Body of pancreas (tissue), 4 donors: ENCODE data around the gene COPG2. TPM values are rescaled to one million over a fixed set of nuclear protein-coding genes. Genes with fewer than 3 reads are reported as not detected.

Experiments used
- ATAC-seq: fragments of 150-250 bp; one replicate; pipeline ENCODE4 v1.9.1; 2016
- DNase-seq, 4 donors: peaks; one replicate each; pipeline ENCODE4 v3.0.0-alpha.2; 2019
- H3K27ac ChIP-seq, 4 donors: fragments of 200-600 bp; sonication (generic); 1 replicate in 3 of 4; 2 replicates in 1 of 4; pipeline versions ENCODE4 v1.5.1 to v1.6.1; 2016 to 2019; ENCODE audit warnings: mild to moderate bottlenecking in 1 of 4, mixed read lengths in 1 of 4, moderate library complexity in 1 of 4
- H3K27me3 ChIP-seq, 2 donors: fragments of 200-600 bp; sonication (generic); one replicate each; pipeline ENCODE4 v1.6.0; 2016; ENCODE audit warnings: mild to moderate bottlenecking in 1 of 2
- H3K36me3 ChIP-seq, 2 donors: fragments of 200-600 bp; sonication (generic); replicated peaks in 1 of 2; 2 replicates each; pipeline ENCODE4 v1.5.1; 2016; ENCODE audit warnings: low read depth in 2 of 2; ENCODE audit not compliant: insufficient read depth in 1 of 2
- H3K4me1 ChIP-seq: fragments of 200-600 bp; sonication (generic); one replicate; pipeline ENCODE4 v1.6.0; 2016
- H3K4me3 ChIP-seq, 2 donors: fragments of 200-600 bp; sonication (generic); 1 replicate in 1 of 2; 2 replicates in 1 of 2; pipeline ENCODE4 v1.5.1; 2016 to 2019
- H3K9me3 ChIP-seq, 3 donors: fragments of 200-600 bp; sonication (generic); 1 replicate in 2 of 3; 2 replicates in 1 of 3; pipeline ENCODE4 v1.5.1; 2016
- POLR2A ChIP-seq, 3 donors: fragments of 450-650 bp; IDR thresholded peaks; one replicate each; pipeline ENCODE4 v1.6.1; 2016; ENCODE audit warnings: antibody characterized with exemption in 3 of 3, mild to moderate bottlenecking in 2 of 3
- WGBS, 2 donors: methylation state at CpG; one replicate each; pipeline ENCODE4 v1.1.5; 2017; 5-methylcytosine and 5-hydroxymethylcytosine counted together
- intact Hi-C: fragments of 100-400 bp; cut with DNase I; formaldehyde crosslinking; loops from one replicate; pipeline ENCODE4 v1.15.1; 2023
- total RNA-seq, 2 donors: library from RNA; depleted of rRNA; stranded (reverse); fragments of >200 nt; gene quantifications; one replicate each; pipeline ENCODE4 v1.1.0, GENCODE V29; 2016
- TF ChIP-seq, protein P1 (sequence below), 7 experiments: fragments of 450-650 bp in 4 of 7; fragments of 200-600 bp in 3 of 7; sonication (generic) in 3 of 7; IDR thresholded peaks; one replicate each; pipeline ENCODE4 v1.5.1; 2016 to 2019; ENCODE audit warnings: antibody characterized with exemption in 7 of 7

The COPG2 gene
- total RNA-seq, 2 donors from 2014 or later, result 12.5 to 14.5 TPM

GRCh38 chr7:130566898-130567280 lies 101.7 kb downstream of the COPG2 start:
- TF ChIP-seq, protein P1, sequence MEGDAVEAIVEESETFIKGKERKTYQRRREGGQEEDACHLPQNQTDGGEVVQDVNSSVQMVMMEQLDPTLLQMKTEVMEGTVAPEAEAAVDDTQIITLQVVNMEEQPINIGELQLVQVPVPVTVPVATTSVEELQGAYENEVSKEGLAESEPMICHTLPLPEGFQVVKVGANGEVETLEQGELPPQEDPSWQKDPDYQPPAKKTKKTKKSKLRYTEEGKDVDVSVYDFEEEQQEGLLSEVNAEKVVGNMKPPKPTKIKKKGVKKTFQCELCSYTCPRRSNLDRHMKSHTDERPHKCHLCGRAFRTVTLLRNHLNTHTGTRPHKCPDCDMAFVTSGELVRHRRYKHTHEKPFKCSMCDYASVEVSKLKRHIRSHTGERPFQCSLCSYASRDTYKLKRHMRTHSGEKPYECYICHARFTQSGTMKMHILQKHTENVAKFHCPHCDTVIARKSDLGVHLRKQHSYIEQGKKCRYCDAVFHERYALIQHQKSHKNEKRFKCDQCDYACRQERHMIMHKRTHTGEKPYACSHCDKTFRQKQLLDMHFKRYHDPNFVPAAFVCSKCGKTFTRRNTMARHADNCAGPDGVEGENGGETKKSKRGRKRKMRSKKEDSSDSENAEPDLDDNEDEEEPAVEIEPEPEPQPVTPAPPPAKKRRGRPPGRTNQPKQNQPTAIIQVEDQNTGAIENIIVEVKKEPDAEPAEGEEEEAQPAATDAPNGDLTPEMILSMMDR (IDR thresholded peaks at IDR 0.05), result no peak
- no peak for TF ChIP-seq POLR2A (IDR thresholded peaks at IDR 0.05)
- Histone ChIP-seq H3K27ac (no peak overlapping the region), H3K9me3 (no peaks in the 10 kb centered on the region), H3K27me3 (no peaks in the 10 kb centered on the region), H3K36me3 (no peaks in the 10 kb centered on the region), H3K4me1 (no peaks in the 10 kb centered on the region), H3K4me3 (no peak overlapping the region)
- intact Hi-C loops, result no loop called here
- ATAC-seq (no peak), DNase-seq (no peak)
- 90 to 100% methylated on average over 2 of the region's 2 CpGs for WGBS, 2 donors

DNA sequence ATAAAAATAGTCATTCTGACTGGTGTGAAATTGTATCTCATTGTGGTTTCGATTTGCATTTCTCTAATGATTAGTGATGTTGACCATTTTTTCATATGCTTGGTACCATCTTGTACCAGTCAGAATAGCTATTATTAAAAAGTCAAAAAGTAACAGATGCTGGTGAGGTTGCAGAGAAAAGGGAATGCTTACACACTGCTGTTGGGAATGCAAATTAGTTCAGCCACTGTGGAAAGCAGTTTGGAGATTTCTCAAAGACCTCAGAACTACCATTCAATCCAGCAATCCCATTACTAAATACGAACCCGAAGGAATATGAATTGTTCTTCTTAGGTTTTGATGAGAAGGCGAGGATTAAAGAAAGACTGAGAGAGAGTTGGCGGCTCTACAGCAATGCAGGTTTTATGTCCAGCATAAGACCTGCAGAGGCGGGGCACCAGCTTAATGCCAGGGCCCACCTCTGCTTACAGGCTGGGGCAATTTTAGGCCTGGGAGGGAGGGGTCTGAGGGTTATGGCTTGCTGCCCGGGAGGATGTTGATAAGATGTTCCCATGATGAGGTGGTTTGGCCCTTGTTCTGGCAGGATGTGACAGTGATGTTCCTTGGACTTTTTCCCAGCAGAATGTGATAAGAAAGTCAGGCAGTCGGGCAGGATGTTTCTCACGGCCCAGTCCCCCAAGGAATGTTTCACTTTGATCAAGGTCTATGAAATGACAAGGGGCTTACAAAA lies 102.2 kb downstream of the COPG2 start:
- H3K27ac ChIP-seq, result no peak overlapping the region
- no peak for ATAC-seq
- 72% methylated on average over 9 of the region's 9 CpGs for WGBS, 2 donors
- intact Hi-C loops, result no loop called here
- no peaks in the 10 kb centered on the region for H3K36me3 ChIP-seq
- H3K4me3 ChIP-seq, result no peak overlapping the region
- H3K9me3 ChIP-seq, result no peaks in the 10 kb centered on the region
- peak in 2 of 4 donors; percentile 12 to 15 for DNase-seq
- H3K4me1 ChIP-seq, result no peaks in the 10 kb centered on the region
- TF ChIP-seq, protein P1 (IDR thresholded peaks at IDR 0.05), result no peak
- TF ChIP-seq POLR2A (IDR thresholded peaks at IDR 0.05), result no peak
- no peaks in the 10 kb centered on the region for H3K27me3 ChIP-seq

GRCh38 chr7:130560972-130561371 lies 107.6 kb downstream of the COPG2 start:
- Histone ChIP-seq H3K36me3 (no peaks in the 10 kb centered on the region), H3K4me3 (no peak overlapping the region), H3K9me3 (no peaks in the 10 kb centered on the region), H3K27me3 (no peaks in the 10 kb centered on the region), H3K27ac (peak overlapping the region in 2 of 4 donors; percentile 21 to 54), H3K4me1 (no peaks in the 10 kb centered on the region)
- TF ChIP-seq, protein P1 (IDR thresholded peaks at IDR 0.05), result peak in 6 of 7 experiments; percentile 31 to 76 (median 62)
- peak in 1 of 3 donors; percentile 18 for TF ChIP-seq POLR2A (IDR thresholded peaks at IDR 0.05)
- ATAC-seq (peak; percentile 88), DNase-seq (peak; percentile 20 to 29 (median 26))
- 27 to 29% methylated on average over 1 of the region's 1 CpG for WGBS, 2 donors
- intact Hi-C loops, result no loop called here

- Histone ChIP-seq H3K36me3 (no peaks in the 10 kb centered on the region), H3K27ac (no peak overlapping the region), H3K4me1 (no peaks in the 10 kb centered on the region), H3K9me3 (no peaks in the 10 kb centered on the region), H3K4me3 (no peak overlapping the region), H3K27me3 (no peaks in the 10 kb centered on the region)
- 98 to 100% methylated on average over 2 of the region's 2 CpGs for WGBS, 2 donors
- TF ChIP-seq, protein P1 (IDR thresholded peaks at IDR 0.05), result no peak
- no peak for TF ChIP-seq POLR2A (IDR thresholded peaks at IDR 0.05)
- intact Hi-C loops, result no loop called here
- no peak for ATAC-seq
- no peak for DNase-seq
Observed at GRCh38 chr7:130559184-130559583, 109.4 kb downstream of the COPG2 start.

- Histone ChIP-seq H3K4me1 (no peaks in the 10 kb centered on the region), H3K36me3 (peaks cover 0 to 1% of the 10 kb centered on the region in 2 donors), H3K9me3 (no peaks in the 10 kb centered on the region), H3K4me3 (no peak overlapping the region), H3K27ac (no peak overlapping the region), H3K27me3 (no peaks in the 10 kb centered on the region)
- TF ChIP-seq, protein P1 (IDR thresholded peaks at IDR 0.05), result no peak
- TF ChIP-seq POLR2A (IDR thresholded peaks at IDR 0.05), result no peak
- WGBS, 2 donors, result 74 to 89% methylated on average over 3 of the region's 3 CpGs
- ATAC-seq, result no peak
- intact Hi-C loops, result no loop called here
- no peak for DNase-seq
Observed at GRCh38 chr7:130554481-130554880, 114.1 kb downstream of the COPG2 start.
